Kidney epithelial cell (primary cell): ENCODE measurements around the gene ACSL3. TPM values are rescaled to one million over a fixed set of nuclear protein-coding genes. Genes with fewer than 3 reads are reported as not detected.
"Not testable (repeated sequence)": the region's sequence is repeated elsewhere in the genome, so short reads cannot be mapped to it uniquely, and the experiment has no call there.

Source experiments
- DNase-seq: peaks from one replicate; pipeline ENCODE4 v3.0.0-alpha.2; 2010; ENCODE audit warnings: low read depth
- H3K27me3 ChIP-seq: 2 replicates; pipeline ENCODE4 v1.6.0; 2011; ENCODE audit warnings: low read length; ENCODE audit not compliant: control insufficient read depth, insufficient read depth
- H3K36me3 ChIP-seq: 2 replicates; pipeline ENCODE4 v1.5.1; 2011; ENCODE audit warnings: low read length; ENCODE audit not compliant: control insufficient read depth, insufficient read depth
- H3K4me3 ChIP-seq: 2 replicates; pipeline ENCODE4 v1.5.1; 2011; ENCODE audit warnings: low read depth, mild to moderate bottlenecking, control low read depth, low read length
- CTCF ChIP-seq: IDR thresholded peaks from 2 replicates; pipeline ENCODE4 v1.5.1; 2011; ENCODE audit warnings: mild to moderate bottlenecking, moderate library complexity, low read length, control low read depth, inconsistent platforms; ENCODE audit not compliant: insufficient read depth, poor library complexity, severe bottlenecking
- total RNA-seq: library from RNA; depleted of rRNA; stranded (reverse); fragments of >200 nt; gene quantifications from 2 replicates; pipeline ENCODE4 v1.2.3, GENCODE V29; 2015

The ACSL3 gene
- total RNA-seq, 1 donor from 2014 or later: 98.6 TPM

GRCh38 chr2:222835823-222836151 is 25.0 kb upstream of the ACSL3 start:
- no peak for TF ChIP-seq CTCF
- H3K36me3 ChIP-seq: no peaks in the 10 kb centered on the region
- no peak for DNase-seq
- no peaks in the 10 kb centered on the region for H3K27me3 ChIP-seq
- H3K4me3 ChIP-seq: no peak overlapping the region

- TF ChIP-seq CTCF: no peak
- H3K36me3 ChIP-seq: no peaks in the 10 kb centered on the region
- no peak overlapping the region for H3K4me3 ChIP-seq
- peak; percentile 65 for DNase-seq
- no peaks in the 10 kb centered on the region for H3K27me3 ChIP-seq
Observed at GRCh38 chr2:222837643-222838056, 23.2 kb upstream of the ACSL3 start.

- Histone ChIP-seq H3K4me3 (no peak overlapping the region), H3K27me3 (no peaks in the 10 kb centered on the region), H3K36me3 (no peaks in the 10 kb centered on the region)
- no peak for DNase-seq
- no peak for TF ChIP-seq CTCF
Observed at GRCh38 chr2:222840060-222840802, 20.6 kb upstream of the ACSL3 start.

GRCh38 chr2:222842491-222843174 is 18.2 kb upstream of the ACSL3 start:
- H3K36me3 ChIP-seq: no peaks in the 10 kb centered on the region
- no peak for DNase-seq
- no peak for TF ChIP-seq CTCF
- H3K4me3 ChIP-seq: no peak overlapping the region
- no peaks in the 10 kb centered on the region for H3K27me3 ChIP-seq

- H3K4me3 ChIP-seq: no peak overlapping the region
- no peak for DNase-seq
- no peak for TF ChIP-seq CTCF
Observed at GRCh38 chr2:222844323-222844722, 16.5 kb upstream of the ACSL3 start.

GRCh38 chr2:222845314-222845713 is 15.5 kb upstream of the ACSL3 start:
- not testable (repeated sequence) for H3K4me3 ChIP-seq, H3K36me3 ChIP-seq, H3K27me3 ChIP-seq, DNase-seq

More at GRCh38 chr2:222844323-222844722, 16.5 kb upstream of the ACSL3 start:
- Histone ChIP-seq H3K27me3 (no peaks in the 10 kb centered on the region), H3K36me3 (no peaks in the 10 kb centered on the region)
